HG02798 (cell line): ENCODE measurements around the gene PABPC1L.
A peak's percentile ranks its signal among the peaks of the same experiment; 100 is the strongest.

Source experiments
- ATAC-seq: cut with Tn5 transposase; IDR thresholded peaks from one replicate; pipeline ENCODE4 v1.9.1; 2021; ENCODE audit warnings: mild to moderate bottlenecking; ENCODE audit not compliant: unreplicated experiment, poor library complexity

Gene PABPC1L

DNA sequence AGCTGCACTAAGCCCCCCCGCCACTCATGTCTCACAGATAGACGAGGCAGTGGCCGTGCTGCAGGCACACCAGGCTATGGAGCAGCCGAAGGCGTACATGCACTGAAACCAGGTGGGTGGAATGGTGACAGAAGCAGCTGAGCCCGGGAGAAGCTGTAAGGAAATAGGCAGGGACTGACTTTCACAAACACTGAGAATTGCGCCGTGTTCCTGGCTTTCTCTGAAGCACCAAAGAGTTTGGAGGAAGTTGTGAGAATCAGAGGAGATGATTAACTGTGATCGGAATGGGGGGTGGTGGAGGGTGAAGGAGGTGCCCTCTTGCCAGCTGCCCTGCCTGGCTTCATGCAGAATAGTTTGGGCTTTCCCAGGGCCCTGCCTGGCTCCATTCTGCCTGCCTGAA, 28.8 kb downstream of the PABPC1L start:
- no peak for ATAC-seq

DNA sequence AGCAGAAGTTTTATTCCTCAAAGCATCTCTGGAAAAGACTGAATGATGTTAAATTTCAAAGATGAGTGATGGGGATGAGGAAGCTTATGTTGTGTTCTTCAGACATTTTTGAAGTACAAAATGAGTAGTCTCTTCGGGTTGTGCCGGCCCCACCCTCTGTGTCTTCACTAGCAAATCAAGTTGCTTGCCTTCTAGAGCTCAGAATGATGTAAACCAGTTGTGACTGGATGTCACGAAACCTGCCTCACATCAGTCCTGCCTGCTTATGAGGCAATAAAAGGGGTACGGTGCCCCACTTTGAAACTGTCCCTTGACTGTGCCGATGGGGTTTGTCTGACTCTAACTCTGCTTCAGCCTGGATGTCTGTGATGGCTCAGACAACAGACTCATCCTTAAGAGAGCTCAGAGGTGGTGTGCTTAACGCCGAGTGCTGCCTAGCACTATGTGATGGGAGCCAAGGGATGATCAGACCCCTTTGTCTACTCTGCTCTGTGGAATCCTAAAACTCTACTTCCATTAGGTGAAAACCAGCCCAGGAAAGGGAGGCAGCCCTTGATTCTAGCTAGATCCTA, 31.3 kb downstream of the PABPC1L start:
- no peak for ATAC-seq

DNA sequence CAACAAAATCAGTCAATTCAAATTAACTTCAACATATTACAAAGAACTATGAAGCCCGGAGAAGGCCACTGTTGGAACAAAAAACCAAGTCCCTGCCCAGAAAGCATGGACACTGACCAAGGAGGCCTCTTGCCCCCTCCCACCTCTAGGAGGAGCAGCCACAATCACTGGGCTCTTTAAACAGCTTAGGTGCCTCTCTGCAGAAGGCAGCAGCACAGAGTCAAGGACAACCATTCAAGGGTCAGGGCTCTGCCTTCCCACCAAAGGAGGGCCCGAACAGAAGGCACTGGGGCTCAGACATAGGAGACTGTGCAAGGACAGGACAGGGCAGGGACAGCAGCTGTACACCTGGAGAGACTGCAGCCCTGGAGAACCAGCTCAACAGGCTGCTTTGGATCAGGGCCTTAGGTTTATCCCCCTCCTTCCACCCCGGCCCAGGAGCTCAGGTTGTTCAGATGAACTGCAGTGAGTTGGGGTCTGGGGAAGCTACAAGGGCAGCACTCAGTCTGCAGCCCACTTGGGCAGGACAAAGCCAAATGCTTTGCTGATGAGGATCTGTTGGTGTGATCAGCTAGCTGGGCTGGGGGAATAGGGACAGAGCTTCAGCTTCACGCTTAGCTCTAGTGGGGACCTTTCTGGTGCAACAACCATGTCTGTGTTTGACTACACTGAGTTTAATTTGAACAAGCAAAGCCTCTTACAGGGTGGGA, 32.6 kb downstream of the PABPC1L start:
- no peak for ATAC-seq

DNA sequence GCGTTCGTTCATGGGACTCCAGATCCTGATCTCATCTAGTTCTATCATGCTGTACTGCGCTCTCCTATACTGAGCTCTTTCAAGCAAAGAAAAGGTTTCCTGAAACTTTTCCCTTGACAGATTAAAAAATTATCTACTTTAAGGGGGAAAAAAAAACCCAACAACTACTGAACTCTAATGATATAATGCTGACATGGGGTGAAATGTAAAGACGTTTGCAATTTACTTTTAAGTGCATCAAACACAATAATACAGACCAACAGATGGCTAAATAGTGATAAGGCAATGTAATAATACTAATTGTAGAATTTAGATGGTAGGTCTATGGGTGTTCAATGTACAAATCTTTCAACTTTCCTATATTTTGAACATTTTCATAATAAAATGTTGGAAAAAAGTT, 34.0 kb downstream of the PABPC1L start:
- no peak for ATAC-seq

DNA sequence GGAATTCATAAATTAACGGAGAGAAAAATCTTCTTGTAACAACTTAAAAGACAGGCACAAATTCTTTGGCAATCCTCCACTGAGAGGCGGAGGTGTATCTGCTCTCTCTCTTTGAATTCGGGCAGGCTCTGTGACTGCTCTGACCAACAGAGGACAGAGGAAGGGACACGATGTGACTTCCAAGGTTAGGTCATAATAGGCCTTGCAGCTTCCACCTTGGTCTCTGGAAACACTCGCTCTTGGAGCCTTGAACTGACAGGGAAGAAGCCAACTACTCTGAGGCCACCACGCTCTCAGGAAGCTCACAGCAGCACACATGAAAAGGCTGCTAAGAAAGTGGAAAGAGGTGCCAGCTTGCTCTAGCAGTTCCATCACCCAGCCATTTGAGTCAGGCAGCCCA, 35.4 kb downstream of the PABPC1L start:
- no peak for ATAC-seq

DNA sequence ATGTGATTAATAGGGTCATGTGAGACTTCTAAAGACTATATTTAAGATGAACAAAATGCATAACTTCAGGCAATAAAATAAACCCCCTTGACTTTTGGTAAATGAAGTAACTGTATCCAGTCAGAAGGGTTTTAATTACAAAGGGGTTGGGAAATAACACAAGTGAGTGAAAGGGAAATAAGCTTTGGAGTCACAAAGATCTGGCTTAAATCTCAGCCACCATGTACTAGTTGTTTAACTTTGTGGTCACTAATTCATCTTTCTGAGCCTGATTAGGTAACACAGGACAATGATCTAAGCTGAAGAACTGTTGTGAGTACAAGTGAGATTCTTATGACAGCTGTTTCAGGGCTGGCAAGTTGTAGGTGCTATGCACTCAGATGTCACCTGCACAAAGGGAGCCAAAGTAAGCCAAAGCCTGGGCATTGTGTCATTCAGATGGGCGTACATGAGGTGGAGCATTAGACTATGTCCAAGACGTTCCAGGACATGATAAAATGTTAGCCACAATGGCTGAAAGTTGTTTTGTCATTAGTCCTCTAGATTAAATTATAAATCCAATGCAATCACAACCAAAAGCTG, 36.5 kb downstream of the PABPC1L start:
- ATAC-seq: no peak

DNA sequence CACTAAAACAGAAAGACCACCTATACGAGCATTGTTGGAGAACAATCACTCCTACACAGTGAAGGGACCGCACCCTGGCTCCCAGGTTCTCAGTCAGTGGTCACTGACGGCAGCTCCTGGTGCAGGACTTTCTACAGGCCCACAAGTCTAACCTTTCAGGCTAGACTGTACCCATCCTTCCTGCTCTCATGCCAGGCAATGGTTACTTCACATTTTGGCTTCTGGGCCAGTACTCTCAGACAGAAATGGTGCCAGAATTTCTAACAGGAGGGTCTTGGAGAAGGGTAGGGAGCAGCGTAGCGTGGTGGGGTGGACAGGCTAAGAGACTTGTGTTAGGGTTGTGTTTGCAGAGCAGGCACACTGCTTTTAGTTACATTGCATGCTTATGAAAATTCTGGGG, 38.2 kb downstream of the PABPC1L start:
- no peak for ATAC-seq

DNA sequence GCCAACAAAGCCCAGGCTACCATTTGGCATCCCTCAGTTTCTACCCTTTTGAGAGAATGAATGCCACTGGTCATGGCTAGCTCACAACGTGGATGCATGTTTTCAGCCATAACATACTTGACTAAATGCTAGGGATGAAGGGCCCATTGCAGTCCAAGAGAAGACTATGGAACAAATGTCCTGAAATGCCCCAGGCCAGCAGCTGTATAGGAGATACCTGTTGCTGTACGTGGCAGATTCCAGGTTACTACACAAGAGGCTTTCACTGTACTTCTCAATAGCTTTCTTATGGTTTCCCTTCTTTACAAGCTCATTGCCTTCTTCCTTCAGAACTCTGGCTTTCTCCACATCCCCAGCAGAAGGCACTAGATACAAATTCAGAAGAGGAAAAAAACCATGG, 38.7 kb downstream of the PABPC1L start:
- ATAC-seq: no peak

DNA sequence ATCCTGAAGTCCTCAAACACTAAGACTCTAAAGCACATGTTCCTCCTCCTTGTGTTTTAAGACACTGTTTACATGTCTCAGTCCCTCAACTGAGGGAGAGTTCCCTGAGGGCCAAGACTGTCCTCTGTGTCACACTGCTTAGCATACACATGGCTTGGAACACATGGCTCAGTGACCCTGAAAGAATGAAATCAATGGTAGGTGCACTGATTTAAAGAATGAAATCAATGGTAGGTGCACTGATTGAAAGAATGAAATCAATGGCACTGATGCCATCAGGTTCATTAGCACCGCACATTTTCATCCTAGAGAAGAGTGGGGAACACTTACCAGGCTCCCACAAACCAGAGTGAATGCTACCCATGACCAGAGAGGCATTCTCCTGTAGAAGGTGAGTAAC, 40.5 kb downstream of the PABPC1L start:
- no peak for ATAC-seq

DNA sequence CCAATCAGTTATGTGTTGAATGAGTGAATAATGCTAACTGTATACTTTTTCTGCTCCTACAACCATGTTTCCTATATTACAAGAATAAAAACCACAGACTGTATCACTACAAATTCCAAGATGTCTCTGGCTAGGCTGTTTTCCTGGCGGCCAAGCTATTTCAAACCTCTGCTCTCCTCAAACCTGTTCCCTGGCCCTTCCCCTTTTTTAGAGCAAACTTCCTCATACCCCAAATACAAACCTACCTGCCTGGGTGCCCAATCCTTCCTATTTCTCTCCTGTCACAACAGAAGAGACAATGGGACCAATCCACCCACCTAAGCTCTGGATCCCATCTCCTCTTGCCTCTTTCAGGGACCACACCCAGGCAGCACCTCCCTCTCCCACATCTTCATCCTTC, 42.9 kb downstream of the PABPC1L start:
- no peak for ATAC-seq

DNA sequence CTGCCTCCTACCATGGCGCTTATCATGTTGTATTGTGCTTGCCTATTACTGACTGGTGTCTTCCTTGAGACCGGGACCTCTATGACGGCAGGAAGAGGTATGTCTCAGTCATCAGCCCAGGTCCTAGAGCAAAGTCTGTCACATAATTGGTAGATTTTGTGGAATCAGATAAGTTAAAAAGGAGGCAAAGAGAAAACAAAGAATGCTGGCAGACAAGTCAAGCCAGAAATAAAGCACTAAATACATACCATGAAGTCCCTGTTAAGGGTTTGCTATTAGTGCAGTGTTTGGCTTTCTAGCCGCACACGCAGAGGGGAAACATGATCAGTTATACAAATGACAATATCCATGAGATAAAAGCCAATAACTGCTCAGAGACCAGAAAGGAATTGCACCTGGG, 44.4 kb downstream of the PABPC1L start:
- no peak for ATAC-seq

DNA sequence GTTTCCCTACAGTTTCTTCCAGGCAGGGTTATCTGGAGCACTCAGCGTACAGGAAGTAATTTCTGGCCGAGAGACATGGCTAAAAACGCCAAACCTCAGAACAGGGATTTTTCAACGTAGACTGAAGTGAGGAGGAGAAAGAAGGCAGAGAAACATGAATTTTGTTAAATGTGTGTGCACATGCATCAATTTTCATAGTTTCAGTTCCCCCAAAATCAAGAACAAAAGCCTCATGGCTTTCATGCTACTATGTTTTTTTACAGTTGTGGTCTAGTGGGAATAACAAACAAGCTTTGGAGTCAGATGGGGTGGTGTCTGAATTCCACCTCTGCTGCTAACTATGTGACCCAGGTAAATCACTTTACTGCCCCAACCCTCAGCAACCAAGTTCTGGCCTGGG, 45.4 kb downstream of the PABPC1L start:
- ATAC-seq: no peak

DNA sequence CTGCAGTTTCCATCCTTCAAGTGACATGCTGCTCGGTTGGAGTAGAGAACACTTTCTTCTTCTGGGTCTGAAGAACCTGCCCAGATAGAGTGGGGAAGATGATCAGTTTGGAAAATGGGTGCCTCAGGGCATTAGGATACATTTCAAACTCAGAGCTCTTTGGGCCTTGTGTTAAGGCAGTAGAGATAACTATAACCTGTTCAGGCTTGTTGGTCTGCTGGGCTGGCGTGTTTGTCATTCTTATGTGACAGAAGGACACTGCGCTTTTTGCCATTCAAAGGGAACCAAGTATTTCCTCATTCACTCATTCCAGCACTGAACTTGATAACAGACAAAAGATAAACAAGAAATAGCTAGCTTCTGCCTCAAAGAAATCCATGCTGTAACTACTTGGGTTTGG, 46.5 kb downstream of the PABPC1L start:
- ATAC-seq: no peak

DNA sequence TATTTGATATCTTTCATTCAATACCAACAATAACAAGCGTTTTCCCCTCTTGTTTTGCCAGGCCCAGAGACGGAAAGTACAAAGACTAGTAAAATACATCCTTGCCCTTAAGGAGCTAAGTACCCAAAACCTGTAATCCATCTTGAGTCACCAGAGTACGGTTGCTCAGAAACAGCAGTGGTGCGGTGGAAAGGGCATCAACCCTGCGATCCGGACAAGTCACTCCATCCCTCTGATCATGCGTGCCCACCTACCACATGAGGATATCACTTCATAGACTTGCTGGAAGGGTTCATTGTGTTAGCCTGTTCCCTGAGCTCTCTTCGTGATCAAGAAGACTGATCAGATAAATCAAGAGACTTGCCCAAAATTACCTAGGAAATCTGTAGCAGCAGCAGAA, 48.4 kb downstream of the PABPC1L start:
- no peak for ATAC-seq

DNA sequence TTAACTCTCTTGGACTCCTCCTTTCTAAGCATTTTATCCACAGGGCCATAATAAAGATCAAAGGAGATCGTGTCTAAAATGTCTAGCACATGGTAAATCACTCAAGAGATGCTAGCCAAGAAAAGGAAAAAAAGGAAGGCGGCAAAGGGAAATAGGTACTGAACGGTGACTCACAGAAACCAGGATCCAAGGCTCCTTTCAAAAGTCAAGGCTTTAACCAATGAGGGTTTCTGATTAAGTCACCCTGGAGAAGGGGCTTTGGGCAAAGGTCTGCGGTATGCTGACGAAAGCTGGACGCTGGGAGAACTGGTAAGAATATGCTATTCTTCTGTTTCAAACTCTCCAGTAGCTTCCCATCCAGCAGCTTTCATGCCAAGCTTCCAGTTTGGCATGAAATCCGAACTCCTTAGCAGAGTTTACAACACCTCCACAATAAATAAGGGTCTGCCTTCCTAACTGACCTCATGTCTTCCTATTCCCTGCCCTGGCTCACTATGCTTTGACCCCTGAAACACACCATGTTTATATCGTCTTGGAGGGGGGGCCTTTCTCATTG, 49.3 kb downstream of the PABPC1L start:
- ATAC-seq: no peak

DNA sequence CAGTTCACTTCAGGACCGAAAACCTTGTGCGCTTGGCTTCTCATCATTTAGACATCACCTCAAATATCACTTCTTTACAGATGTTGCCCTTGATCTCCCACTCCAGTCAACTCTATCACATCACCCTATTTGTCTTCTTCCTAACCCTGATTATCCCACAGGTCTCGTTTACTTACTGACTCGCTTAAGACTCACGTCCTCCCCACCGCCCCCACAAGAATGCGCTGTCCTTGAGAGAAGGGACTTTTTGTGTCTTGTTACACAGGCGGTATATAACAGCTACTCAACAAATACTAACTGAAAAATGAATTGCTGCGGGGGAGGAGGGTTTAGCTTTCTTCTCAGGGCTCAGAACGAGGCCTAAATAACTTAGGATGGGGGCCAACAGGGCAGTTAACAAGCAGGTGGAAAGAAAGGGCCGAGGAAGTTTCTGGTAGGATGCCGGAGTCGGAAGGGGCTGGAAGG, 49.8 kb downstream of the PABPC1L start:
- ATAC-seq: no peak

DNA sequence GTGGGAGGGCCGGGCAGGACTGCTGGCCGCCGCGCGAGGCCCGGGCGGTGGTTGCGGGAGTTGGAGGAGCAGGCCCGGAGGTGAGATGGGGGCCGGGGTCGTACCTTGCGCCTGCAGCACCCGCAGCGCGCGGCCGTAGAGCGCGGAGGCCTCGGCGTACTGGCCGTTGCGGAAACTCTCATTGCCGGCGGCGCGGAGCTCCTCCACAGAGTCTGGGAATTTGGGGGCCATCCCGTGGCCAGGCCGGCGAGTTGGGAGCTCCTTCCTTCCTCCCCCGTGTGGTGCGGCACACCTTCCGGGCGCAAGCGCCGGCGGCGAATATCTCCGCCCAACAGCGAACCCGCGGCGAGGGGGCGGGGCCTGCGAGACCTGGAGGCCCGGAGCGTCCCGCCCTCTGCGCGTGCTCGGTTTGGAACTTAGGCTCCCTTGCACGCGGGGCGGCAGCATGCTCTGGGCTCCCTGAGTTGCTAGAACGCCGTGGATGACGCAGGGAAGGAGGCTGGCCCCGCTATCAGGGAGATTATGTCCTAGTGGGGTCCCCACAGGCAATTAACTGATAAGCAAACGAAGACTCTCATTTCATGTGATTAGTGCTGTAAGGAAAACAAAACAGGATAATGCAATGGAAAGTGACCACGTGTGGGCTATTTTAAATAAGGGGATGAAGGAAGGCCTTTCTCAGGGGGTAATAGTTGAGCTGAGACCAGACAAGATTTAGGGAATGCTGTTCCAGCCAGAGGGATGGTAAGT, 50.4 kb downstream of the PABPC1L start, which contains the start of gene TOMM34:
Gene TOMM34, minus strand, starts transcription at position 295 of the 750 bp plus-strand sequence. Its CDS starts 64 bp downstream, at position 231.
- peak; percentile 92 for ATAC-seq

DNA sequence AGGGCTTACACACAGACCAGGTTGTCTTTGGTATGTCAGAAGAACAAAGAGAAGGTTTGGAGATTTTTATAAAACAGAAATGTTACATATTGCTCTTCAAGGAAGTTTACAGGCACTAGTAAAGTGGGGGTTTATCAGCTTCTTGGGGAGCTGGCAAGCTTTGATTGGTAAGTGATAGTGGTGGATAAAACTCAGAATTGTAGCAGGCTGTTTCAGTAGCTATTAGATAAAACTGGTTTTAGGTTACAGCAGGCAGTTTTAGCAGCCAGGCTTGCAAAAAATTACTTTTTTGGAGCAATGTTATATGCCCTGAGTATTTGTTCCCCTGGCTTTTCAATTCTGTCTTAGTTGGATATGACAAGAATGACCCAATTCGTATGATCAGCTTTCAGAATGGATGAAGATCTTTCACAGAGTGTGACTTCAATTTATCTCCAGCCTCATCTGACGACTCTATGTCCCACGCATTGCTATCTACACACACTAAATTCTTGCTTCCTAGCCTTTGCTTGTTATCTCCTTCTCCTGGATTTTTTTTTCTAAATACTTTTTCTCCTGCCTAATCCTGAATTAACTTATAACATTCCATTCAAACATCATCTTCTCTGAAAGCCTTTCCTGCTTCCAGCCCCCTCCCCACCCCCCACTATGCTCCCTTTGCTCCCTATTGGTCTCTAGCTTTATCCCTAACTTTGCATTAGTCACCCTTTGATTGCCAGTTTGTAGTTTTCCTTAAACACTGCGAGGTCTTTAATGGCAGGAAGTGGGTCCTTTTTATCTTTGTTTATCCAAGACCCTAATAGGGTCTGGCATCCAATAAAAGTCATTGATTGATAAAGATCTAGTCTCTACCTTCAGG, 51.4 kb downstream of the PABPC1L start:
- ATAC-seq: no peak

DNA sequence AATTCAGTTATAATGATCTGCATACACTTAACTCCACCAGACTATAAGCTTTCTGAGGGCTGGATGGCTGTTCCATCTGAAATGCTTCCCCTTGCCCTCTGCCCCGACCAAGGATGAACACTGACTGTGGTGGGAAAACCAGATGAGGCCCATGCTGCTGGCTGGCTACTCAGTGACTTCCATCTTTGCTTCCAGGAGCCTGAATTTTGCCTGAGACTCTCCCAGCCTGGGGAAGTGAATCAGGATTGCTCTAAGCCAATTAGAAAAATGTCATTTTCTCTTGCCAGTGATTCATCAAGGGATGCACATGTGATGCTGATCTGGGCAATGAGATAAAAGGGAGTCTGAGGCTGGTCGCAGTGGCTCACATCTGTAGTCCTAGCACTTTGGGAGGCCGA, 52.0 kb downstream of the PABPC1L start:
- no peak for ATAC-seq

DNA sequence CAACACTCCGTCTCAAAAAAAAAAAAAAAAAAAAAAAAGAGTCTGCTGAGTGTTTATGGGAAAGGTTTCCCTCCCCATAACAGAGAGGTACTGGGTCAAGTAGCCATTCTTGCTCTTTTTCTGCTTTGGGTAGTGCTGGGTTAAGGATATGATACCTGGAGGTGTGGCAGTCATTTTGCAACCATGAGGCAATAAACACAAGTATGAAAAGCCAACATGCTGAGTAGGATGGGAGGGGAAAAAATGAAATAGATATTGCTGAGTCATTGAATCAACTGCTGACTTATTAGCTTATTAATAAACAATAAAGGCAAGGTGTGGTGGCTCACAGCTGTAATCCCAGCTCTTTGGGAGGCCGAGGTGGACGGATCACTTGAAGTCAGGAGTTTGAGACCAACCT, 52.6 kb downstream of the PABPC1L start:
- ATAC-seq: no peak
